Measurements from ENCODE around the gene F7. TPM values are rescaled to one million over a fixed set of nuclear protein-coding genes. Genes with fewer than 3 reads are reported as not detected.

The F7 gene
- total RNA-seq, 1 experiment from 2014 or later = not detected

GRCh38 chr13:113167575-113167974, 62.0 kb downstream of the F7 start:
- ChIA-PET CTCF (no interaction called here), POLR2A (ENCODE audit: unreplicated experiment) (no interaction called here)
- H3K4me3 ChIP-seq (ENCODE audit: low read length) = no peak overlapping the region
- no peaks in the 10 kb centered on the region for H3F3A ChIP-seq (ENCODE audit: low read length, unreplicated experiment)
- H3K79me2 ChIP-seq (ENCODE audit: low read length) = no peaks in the 10 kb centered on the region
- BruUV-seq (replicated peaks) = no TSS peak
- H4K20me1 ChIP-seq (ENCODE audit: low read length) = no peaks in the 10 kb centered on the region
- H3K27ac ChIP-seq (ENCODE audit: low read length) = no peak overlapping the region
- no peaks in the 10 kb centered on the region for H3K9me3 ChIP-seq (ENCODE audit: low read length)
- no peaks in the 10 kb centered on the region for H3K4me1 ChIP-seq (ENCODE audit: insufficient read depth, low read length)
- ATAC-seq = no peak
- intact Hi-C loops (cut with micrococcal nuclease) = no loop called here
- no peaks in the 10 kb centered on the region for H3K9me2 ChIP-seq (replicated peaks; ENCODE audit: low read length)
- DNase-seq = no peak
- TF ChIP-seq EZH2phosphoT487 (IDR thresholded peaks at IDR 0.05; ENCODE audit: borderline replicate concordance, low read length) = no peak
- TF ChIP-seq EZH2 (IDR thresholded peaks at IDR 0.05; ENCODE audit: low read length, unreplicated experiment) = no peak
- TF ChIP-seq CTCF (conservative IDR thresholded peaks at IDR 0.05; ENCODE audit: low read depth, low read length) = no peak
- no peak overlapping the region for H2AFZ ChIP-seq (ENCODE audit: low read length)
- H3K4me2 ChIP-seq (ENCODE audit: low read length) = no peak overlapping the region
- no peaks in the 10 kb centered on the region for H3K27me3 ChIP-seq (ENCODE audit: low read length)
- no peak overlapping the region for H3K9ac ChIP-seq (ENCODE audit: low read length)
- no peaks in the 10 kb centered on the region for H3K36me3 ChIP-seq (ENCODE audit: low read depth, low read length)

GRCh38 chr13:113168211-113168610, 62.6 kb downstream of the F7 start:
- Histone ChIP-seq H3K4me3 (ENCODE audit: low read length) (no peak overlapping the region), H3K27me3 (ENCODE audit: low read length) (no peaks in the 10 kb centered on the region), H3K4me2 (ENCODE audit: low read length) (no peak overlapping the region), H3K9me3 (ENCODE audit: low read length) (no peaks in the 10 kb centered on the region), H3K9ac (ENCODE audit: low read length) (no peak overlapping the region), H4K20me1 (ENCODE audit: low read length) (no peaks in the 10 kb centered on the region), H3K9me2 (replicated peaks; ENCODE audit: low read length) (no peaks in the 10 kb centered on the region), H3K79me2 (ENCODE audit: low read length) (no peaks in the 10 kb centered on the region), H3K27ac (ENCODE audit: low read length) (no peak overlapping the region), H3K4me1 (ENCODE audit: insufficient read depth, low read length) (no peaks in the 10 kb centered on the region), H3F3A (ENCODE audit: low read length, unreplicated experiment) (no peaks in the 10 kb centered on the region), H2AFZ (ENCODE audit: low read length) (no peak overlapping the region), H3K36me3 (ENCODE audit: low read depth, low read length) (no peaks in the 10 kb centered on the region)
- no peak for ATAC-seq
- ChIA-PET POLR2A (ENCODE audit: unreplicated experiment) (no interaction called here), CTCF (no interaction called here)
- BruUV-seq (replicated peaks) = no TSS peak
- intact Hi-C loops (cut with micrococcal nuclease) = no loop called here
- DNase-seq = no peak
- TF ChIP-seq CTCF (conservative IDR thresholded peaks at IDR 0.05; ENCODE audit: low read depth, low read length) (no peak), EZH2 (IDR thresholded peaks at IDR 0.05; ENCODE audit: low read length, unreplicated experiment) (no peak), EZH2phosphoT487 (IDR thresholded peaks at IDR 0.05; ENCODE audit: borderline replicate concordance, low read length) (no peak)

GRCh38 chr13:113169277-113170272, 64.0 kb downstream of the F7 start:
- Histone ChIP-seq H3K79me2 (ENCODE audit: low read length) (no peaks in the 10 kb centered on the region), H3K36me3 (ENCODE audit: low read depth, low read length) (no peaks in the 10 kb centered on the region), H3K27ac (ENCODE audit: low read length) (no peak overlapping the region), H3K9me3 (ENCODE audit: low read length) (no peaks in the 10 kb centered on the region), H3F3A (ENCODE audit: low read length, unreplicated experiment) (no peaks in the 10 kb centered on the region), H3K4me1 (ENCODE audit: insufficient read depth, low read length) (no peaks in the 10 kb centered on the region), H3K4me2 (ENCODE audit: low read length) (no peak overlapping the region), H3K9ac (ENCODE audit: low read length) (no peak overlapping the region), H3K4me3 (ENCODE audit: low read length) (no peak overlapping the region), H2AFZ (ENCODE audit: low read length) (no peak overlapping the region), H4K20me1 (ENCODE audit: low read length) (no peaks in the 10 kb centered on the region), H3K9me2 (replicated peaks; ENCODE audit: low read length) (no peaks in the 10 kb centered on the region), H3K27me3 (ENCODE audit: low read length) (no peaks in the 10 kb centered on the region)
- POLR2A ChIA-PET (ENCODE audit: unreplicated experiment) = no interaction called here
- no peak for TF ChIP-seq EZH2 (IDR thresholded peaks at IDR 0.05; ENCODE audit: low read length, unreplicated experiment)
- TF ChIP-seq EZH2phosphoT487 (IDR thresholded peaks at IDR 0.05; ENCODE audit: borderline replicate concordance, low read length) = no peak
- no peak for TF ChIP-seq CTCF (conservative IDR thresholded peaks at IDR 0.05; ENCODE audit: low read depth, low read length)
- intact Hi-C loops (cut with micrococcal nuclease) = no loop called here
- DNase-seq (no peak), ATAC-seq (no peak)
- BruUV-seq (replicated peaks) = no TSS peak
- CTCF ChIA-PET = no interaction called here

All from PC-3 (cell line).